DND-41 (cell line): ENCODE data around the gene AKR1B15.

Experiments used
- CTCF ChIP-seq: IDR thresholded peaks from 2 replicates; pipeline ENCODE4 v1.5.1; 2012; ENCODE audit warnings: borderline replicate concordance, low read length, moderate library complexity, mild to moderate bottlenecking; ENCODE audit not compliant: poor library complexity, severe bottlenecking; ENCODE audit errors: extremely low read depth
- EZH2 ChIP-seq: IDR thresholded peaks from 3 replicates; pipeline ENCODE4 v1.6.1; 2012; ENCODE audit warnings: borderline replicate concordance, low read depth, mild to moderate bottlenecking, moderate library complexity, low read length, inconsistent platforms; ENCODE audit not compliant: severe bottlenecking

DNA sequence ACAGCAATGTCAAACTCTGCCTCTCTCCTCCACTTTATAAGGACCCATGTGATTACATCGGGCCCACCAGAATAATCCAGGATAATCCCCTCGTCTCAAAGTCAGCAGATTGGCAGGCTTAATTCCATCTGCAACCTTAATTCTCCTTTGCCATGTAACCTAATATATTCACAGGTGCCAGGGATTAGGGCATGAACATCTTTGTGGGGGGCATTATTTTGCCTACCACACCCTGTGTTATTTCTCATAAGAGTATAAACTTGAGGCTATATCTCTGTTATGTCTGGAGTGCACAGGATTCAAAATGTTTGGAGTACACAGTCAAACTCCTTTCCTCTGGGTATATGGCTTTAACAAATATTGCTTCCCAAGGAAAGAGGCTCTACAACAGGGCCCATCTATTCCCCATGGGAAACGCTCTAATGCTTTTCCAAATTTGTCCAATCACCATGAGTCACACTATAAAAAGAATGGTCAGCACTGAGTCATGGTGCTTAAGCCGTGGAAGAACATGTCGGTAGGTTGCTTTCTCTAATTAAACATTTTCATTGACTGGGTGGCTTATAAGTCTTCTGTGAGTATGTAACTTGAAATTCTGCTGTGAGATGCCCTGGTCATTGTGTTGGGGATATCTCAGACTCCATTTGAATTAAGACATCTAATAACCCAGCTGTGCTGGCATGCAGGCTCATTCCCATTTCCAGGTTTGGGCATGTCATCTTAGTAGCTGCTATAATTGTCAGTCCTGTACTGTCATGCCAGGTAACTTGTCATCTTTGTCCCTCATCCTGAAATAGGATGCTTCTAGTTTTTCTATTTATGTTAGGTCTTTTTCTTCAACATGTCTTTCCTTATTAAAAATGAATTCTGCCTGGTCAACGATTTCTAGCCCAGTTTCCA, 33.1 kb upstream of the AKR1B15 start:
- TF ChIP-seq CTCF (no peak), EZH2 (no peak)
